OCI-LY3 (cell line): ENCODE data around the gene POLDIP3.

ENCODE experiments used
- EZH2phosphoT487 ChIP-seq: fragments of 200-600 bp; shearing (Covaris generic); IDR thresholded peaks from 2 replicates; pipeline ENCODE4 v1.6.1; 2018; ENCODE audit warnings: antibody characterized with exemption, mixed run types, low read depth
- TF ChIP-seq, protein P1 (sequence below): fragments of 200-600, 300-600 bp; sonication (generic); IDR thresholded peaks from 2 replicates; pipeline ENCODE4 v1.5.1; 2014; ENCODE audit warnings: antibody characterized with exemption, low read length, low read depth

GRCh38 chr22:42645341-42645937 is 30.8 kb upstream of the POLDIP3 start:
- TF ChIP-seq, protein P1, sequence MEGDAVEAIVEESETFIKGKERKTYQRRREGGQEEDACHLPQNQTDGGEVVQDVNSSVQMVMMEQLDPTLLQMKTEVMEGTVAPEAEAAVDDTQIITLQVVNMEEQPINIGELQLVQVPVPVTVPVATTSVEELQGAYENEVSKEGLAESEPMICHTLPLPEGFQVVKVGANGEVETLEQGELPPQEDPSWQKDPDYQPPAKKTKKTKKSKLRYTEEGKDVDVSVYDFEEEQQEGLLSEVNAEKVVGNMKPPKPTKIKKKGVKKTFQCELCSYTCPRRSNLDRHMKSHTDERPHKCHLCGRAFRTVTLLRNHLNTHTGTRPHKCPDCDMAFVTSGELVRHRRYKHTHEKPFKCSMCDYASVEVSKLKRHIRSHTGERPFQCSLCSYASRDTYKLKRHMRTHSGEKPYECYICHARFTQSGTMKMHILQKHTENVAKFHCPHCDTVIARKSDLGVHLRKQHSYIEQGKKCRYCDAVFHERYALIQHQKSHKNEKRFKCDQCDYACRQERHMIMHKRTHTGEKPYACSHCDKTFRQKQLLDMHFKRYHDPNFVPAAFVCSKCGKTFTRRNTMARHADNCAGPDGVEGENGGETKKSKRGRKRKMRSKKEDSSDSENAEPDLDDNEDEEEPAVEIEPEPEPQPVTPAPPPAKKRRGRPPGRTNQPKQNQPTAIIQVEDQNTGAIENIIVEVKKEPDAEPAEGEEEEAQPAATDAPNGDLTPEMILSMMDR: no peak
- no peak for TF ChIP-seq EZH2phosphoT487
